C1 segment of cervical spinal cord (tissue), 14 donors: ENCODE results near the gene LZTR1.

ENCODE experiments used
- DNase-seq, 14 donors: peaks; one replicate each; lab custom pipeline; 2025; lab: John Stamatoyannopoulos, UW

The LZTR1 gene

GRCh38 chr22:20979940-20980453 lies 2.1 kb upstream of the LZTR1 start:
- DNase-seq = no peak

GRCh38 chr22:20980523-20980922 lies 1.6 kb upstream of the LZTR1 start:
- DNase-seq = no peak

GRCh38 chr22:20980938-20981722 lies 967 bp upstream of the LZTR1 start:
- DNase-seq = no peak

DNA sequence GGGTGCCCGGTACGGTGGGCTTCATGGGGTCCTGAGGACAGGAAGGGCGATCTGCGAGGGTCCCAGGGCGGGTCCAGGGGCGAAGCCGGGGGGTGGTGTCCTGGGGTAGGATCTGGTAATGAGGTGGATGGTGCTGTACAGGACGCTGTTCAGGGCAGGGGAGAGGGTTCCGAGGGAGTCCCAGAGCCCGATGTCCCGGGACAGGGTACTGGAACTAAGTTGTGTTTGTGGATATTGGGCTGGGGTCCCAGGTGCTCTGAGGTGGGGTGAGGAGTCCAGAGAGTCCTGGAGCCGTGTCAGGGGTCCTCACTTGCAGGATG lies 426 bp downstream of the LZTR1 start:
- no peak for DNase-seq

- no peak for DNase-seq
Observed at GRCh38 chr22:20983081-20983771, 1.1 kb downstream of the LZTR1 start.

GRCh38 chr22:20985720-20986119 lies 3.6 kb downstream of the LZTR1 start:
- no peak for DNase-seq

- DNase-seq = no peak
Observed at GRCh38 chr22:20986365-20986764, 4.3 kb downstream of the LZTR1 start.

DNA sequence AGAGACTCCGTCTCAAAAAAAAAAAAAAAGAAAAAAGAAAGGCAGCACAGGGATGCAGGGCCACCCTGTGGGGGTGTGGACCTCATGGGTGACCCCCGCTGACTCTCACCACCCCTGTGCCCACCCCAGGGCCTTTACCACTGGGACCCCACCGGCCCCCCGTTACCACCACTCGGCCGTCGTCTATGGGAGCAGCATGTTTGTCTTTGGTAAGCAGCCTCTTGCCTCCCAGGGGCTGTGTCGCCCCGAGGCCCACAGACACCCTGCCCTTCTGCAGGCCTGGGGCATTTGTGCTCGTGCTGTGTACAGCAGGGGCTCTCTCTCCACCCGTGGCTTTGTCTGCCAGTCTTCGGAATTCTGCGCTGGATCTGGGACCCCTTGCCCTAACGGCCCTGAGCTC lies 5.3 kb downstream of the LZTR1 start:
- DNase-seq = no peak

DNA sequence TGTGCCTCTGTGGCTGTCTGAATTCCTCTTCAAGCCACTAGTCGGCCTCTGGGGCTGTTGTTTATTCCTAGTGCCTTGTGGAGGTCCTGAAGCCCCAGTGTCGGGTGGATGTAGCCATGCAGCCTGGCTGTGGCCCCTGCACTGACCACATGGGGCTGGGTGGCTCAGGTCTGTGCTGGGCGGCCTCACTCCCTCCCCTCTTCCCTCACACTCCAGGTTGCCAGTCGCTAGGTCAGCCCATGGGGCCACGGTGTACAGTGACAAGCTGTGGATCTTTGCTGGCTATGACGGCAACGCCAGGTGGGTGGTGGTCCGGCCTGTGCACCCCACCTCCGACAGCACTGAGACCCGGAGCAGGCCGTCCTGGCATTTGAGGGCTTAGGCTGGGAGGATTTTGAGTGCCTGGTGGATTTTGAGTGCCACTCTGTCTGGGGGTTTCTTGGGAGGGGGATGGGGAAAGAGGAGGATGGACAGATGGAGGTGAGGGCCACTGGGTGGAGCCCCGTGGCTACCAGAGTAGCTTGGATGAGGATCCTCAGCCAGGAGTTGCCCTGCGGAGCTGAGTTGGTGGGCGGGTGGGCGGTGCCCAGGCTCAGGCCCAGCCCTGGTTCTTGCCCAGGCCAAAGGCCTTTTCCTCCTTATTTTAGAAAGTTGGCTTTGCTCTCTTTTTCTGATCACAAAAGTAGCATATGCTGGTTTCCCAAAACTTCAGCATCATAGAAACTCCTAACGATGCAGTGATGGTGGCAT lies 6.7 kb downstream of the LZTR1 start:
- no peak for DNase-seq

DNA sequence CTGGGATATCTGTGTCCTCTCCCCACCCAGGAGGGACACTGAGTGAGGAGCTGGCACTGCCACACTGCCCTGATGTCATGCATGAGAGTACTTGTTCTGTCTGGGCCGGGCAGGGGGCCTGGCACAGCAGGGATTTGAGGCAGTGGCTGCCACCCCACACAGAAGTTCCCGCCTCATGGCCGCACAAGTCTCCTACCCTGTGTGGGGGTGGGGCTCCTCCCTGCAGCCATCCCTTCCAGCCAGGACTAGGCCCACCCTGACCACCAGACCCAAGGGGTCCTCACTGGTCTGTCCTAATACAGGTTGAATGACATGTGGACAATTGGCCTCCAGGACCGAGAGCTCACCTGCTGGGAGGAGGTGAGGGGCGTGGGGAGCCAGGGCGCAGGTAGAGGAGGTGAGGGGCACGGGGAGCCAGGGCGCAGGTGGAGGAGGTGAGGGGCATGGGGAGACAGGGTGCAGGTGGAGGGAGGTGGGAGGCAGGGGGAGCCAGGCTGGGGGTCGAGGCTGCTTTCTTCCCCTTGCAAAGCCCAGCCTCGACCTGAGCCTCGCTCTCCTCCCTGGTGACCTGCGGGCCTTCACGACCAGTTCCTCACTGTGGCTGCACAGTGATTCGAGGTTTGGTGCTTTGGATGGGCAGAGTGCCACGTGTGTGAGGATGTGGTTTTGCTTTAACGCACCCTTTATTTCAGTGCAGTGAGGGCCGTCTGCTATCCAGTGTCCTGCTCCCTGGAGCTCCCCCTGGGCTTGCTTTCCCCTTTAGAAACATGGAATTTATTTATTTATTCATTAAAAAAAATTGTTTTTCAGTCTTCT lies 7.4 kb downstream of the LZTR1 start:
- DNase-seq = no peak

GRCh38 chr22:20990184-20991180 lies 8.4 kb downstream of the LZTR1 start:
- DNase-seq = no peak

DNA sequence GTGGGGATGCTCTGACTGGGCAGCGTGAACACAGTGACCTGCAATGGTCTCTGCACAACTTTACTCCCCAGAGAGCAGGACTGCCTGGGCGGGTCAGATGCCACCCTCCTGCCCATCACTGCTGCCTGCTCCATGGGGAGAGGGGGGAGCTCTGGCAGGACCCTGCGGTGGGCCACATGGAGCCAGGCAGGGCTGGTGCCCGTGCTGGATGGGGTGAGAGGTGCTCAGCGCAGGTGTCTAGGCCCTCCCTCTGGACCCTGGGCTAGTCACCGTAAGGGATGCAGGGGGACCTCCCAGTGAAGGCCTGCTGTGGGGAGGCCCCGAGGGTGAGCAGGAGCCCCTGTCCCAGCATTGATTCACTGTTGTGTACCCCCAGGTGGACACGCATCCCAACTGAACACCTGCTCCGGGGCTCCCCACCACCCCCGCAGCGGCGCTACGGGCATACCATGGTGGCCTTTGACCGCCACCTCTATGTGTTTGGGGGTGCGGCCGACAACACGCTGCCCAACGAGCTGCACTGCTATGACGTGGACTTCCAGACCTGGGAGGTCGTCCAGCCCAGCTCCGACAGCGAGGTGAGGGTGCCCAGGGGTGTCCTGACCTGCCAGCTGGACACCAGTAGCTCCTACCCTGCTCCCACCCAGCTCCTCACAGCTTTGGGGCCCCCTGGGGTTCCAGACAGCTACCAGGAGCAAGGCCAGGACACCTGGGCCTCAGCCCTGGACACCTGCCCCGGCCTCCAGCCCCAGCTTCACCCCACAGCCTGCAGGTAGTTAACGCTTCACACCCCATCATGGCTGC lies 9.4 kb downstream of the LZTR1 start:
- DNase-seq = no peak

- DNase-seq = no peak
Observed at GRCh38 chr22:20992056-20992442, 10.0 kb downstream of the LZTR1 start.

- peak in 1 of 14 donors; percentile 39 for DNase-seq
Observed at GRCh38 chr22:20992456-20993303, 10.6 kb downstream of the LZTR1 start.

- no peak for DNase-seq
Observed at GRCh38 chr22:20993304-20994127, 11.4 kb downstream of the LZTR1 start.

- no peak for DNase-seq
Observed at GRCh38 chr22:20994128-20994901, 12.2 kb downstream of the LZTR1 start.

GRCh38 chr22:20994902-20995241 lies 12.8 kb downstream of the LZTR1 start:
- no peak for DNase-seq
